Measurements from ENCODE around the gene CAPZB.

CAPZB gene

GRCh38 chr1:19439464-19440171 lies 45.7 kb downstream of the CAPZB start:
- peak overlapping the region; percentile 82 for H3K27ac Mint-ChIP-seq
- H3K4me3 Mint-ChIP-seq = no peak overlapping the region
- peaks cover 93% of the 10 kb centered on the region for H3K4me1 Mint-ChIP-seq (ENCODE audit: low read depth)
- H3K27me3 Mint-ChIP-seq = no peaks in the 10 kb centered on the region
- peaks cover 42% of the 10 kb centered on the region for H3K36me3 Mint-ChIP-seq (ENCODE audit: low read depth)
- no peaks in the 10 kb centered on the region for H3K9me3 Mint-ChIP-seq

- Mint-ChIP-seq H3K36me3 (ENCODE audit: low read depth) (peaks cover 43% of the 10 kb centered on the region), H3K9me3 (no peaks in the 10 kb centered on the region), H3K4me1 (ENCODE audit: low read depth) (peaks cover 92% of the 10 kb centered on the region), H3K27ac (peak overlapping the region; percentile 52), H3K27me3 (no peaks in the 10 kb centered on the region), H3K4me3 (no peak overlapping the region)
These were observed 46.7 kb downstream of the CAPZB start for GRCh38 chr1:19438516-19439195.

- no peaks in the 10 kb centered on the region for H3K9me3 Mint-ChIP-seq
- H3K36me3 Mint-ChIP-seq (ENCODE audit: low read depth) = peaks cover 51% of the 10 kb centered on the region
These were observed 47.4 kb downstream of the CAPZB start for GRCh38 chr1:19437891-19438294.

GRCh38 chr1:19436716-19437476 lies 48.4 kb downstream of the CAPZB start:
- peak overlapping the region; percentile 6 for H3K4me3 Mint-ChIP-seq
- H3K4me1 Mint-ChIP-seq (ENCODE audit: low read depth) = peaks cover 92% of the 10 kb centered on the region
- peaks cover 54% of the 10 kb centered on the region for H3K36me3 Mint-ChIP-seq (ENCODE audit: low read depth)
- H3K27me3 Mint-ChIP-seq = no peaks in the 10 kb centered on the region
- no peaks in the 10 kb centered on the region for H3K9me3 Mint-ChIP-seq
- H3K27ac Mint-ChIP-seq = peak overlapping the region; percentile 86

More at GRCh38 chr1:19437891-19438294, 47.4 kb downstream of the CAPZB start:
- peaks cover 96% of the 10 kb centered on the region for H3K4me1 Mint-ChIP-seq (ENCODE audit: low read depth)
- H3K4me3 Mint-ChIP-seq = no peak overlapping the region
- peak overlapping the region; percentile 49 for H3K27ac Mint-ChIP-seq
- no peaks in the 10 kb centered on the region for H3K27me3 Mint-ChIP-seq

GRCh38 chr1:19435851-19436455 lies 49.4 kb downstream of the CAPZB start:
- Mint-ChIP-seq H3K9me3 (no peaks in the 10 kb centered on the region), H3K36me3 (ENCODE audit: low read depth) (peaks cover 50% of the 10 kb centered on the region), H3K27ac (peak overlapping the region; percentile 86), H3K4me1 (ENCODE audit: low read depth) (peaks cover 89% of the 10 kb centered on the region), H3K4me3 (peak overlapping the region; percentile 47), H3K27me3 (no peaks in the 10 kb centered on the region)

GRCh38 chr1:19435181-19435580 lies 50.2 kb downstream of the CAPZB start:
- Mint-ChIP-seq H3K4me3 (peak overlapping the region; percentile 47), H3K27ac (peak overlapping the region; percentile 86), H3K9me3 (no peaks in the 10 kb centered on the region), H3K27me3 (no peaks in the 10 kb centered on the region), H3K4me1 (ENCODE audit: low read depth) (peaks cover 89% of the 10 kb centered on the region), H3K36me3 (ENCODE audit: low read depth) (peaks cover 47% of the 10 kb centered on the region)

GRCh38 chr1:19433719-19433998 lies 51.7 kb downstream of the CAPZB start:
- Mint-ChIP-seq H3K4me3 (no peak overlapping the region), H3K27me3 (no peaks in the 10 kb centered on the region), H3K27ac (no peak overlapping the region), H3K36me3 (ENCODE audit: low read depth) (peaks cover 49% of the 10 kb centered on the region), H3K9me3 (no peaks in the 10 kb centered on the region), H3K4me1 (ENCODE audit: low read depth) (peaks cover 89% of the 10 kb centered on the region)

- Mint-ChIP-seq H3K4me3 (peak overlapping the region; percentile 24), H3K9me3 (no peaks in the 10 kb centered on the region), H3K4me1 (ENCODE audit: low read depth) (peaks cover 89% of the 10 kb centered on the region), H3K27ac (peak overlapping the region; percentile 77), H3K36me3 (ENCODE audit: low read depth) (peaks cover 51% of the 10 kb centered on the region), H3K27me3 (no peaks in the 10 kb centered on the region)
These were observed 52.2 kb downstream of the CAPZB start for GRCh38 chr1:19432943-19433718.

GRCh38 chr1:19430121-19431068 lies 54.9 kb downstream of the CAPZB start:
- no peaks in the 10 kb centered on the region for H3K9me3 Mint-ChIP-seq
- peaks cover 90% of the 10 kb centered on the region for H3K4me1 Mint-ChIP-seq (ENCODE audit: low read depth)
- H3K36me3 Mint-ChIP-seq (ENCODE audit: low read depth) = peaks cover 42% of the 10 kb centered on the region
- peak overlapping the region; percentile 89 for H3K27ac Mint-ChIP-seq
- H3K27me3 Mint-ChIP-seq = no peaks in the 10 kb centered on the region
- peak overlapping the region; percentile 51 for H3K4me3 Mint-ChIP-seq

- peak overlapping the region; percentile 51 for H3K4me3 Mint-ChIP-seq
- H3K27me3 Mint-ChIP-seq = no peaks in the 10 kb centered on the region
- H3K27ac Mint-ChIP-seq = peak overlapping the region; percentile 89
These were observed 55.7 kb downstream of the CAPZB start for GRCh38 chr1:19429611-19430010.

GRCh38 chr1:19427087-19427781 lies 58.1 kb downstream of the CAPZB start:
- H3K36me3 Mint-ChIP-seq (ENCODE audit: low read depth) = peaks cover 26% of the 10 kb centered on the region
- no peak overlapping the region for H3K27ac Mint-ChIP-seq
- H3K4me3 Mint-ChIP-seq = no peak overlapping the region
- no peaks in the 10 kb centered on the region for H3K9me3 Mint-ChIP-seq
- H3K27me3 Mint-ChIP-seq = no peaks in the 10 kb centered on the region
- H3K4me1 Mint-ChIP-seq (ENCODE audit: low read depth) = peaks cover 84% of the 10 kb centered on the region

More at GRCh38 chr1:19429611-19430010, 55.7 kb downstream of the CAPZB start:
- H3K9me3 Mint-ChIP-seq = no peaks in the 10 kb centered on the region
- H3K36me3 Mint-ChIP-seq (ENCODE audit: low read depth) = peaks cover 39% of the 10 kb centered on the region
- peaks cover 90% of the 10 kb centered on the region for H3K4me1 Mint-ChIP-seq (ENCODE audit: low read depth)

- H3K27ac Mint-ChIP-seq = peak overlapping the region; percentile 79
- peaks cover 91% of the 10 kb centered on the region for H3K4me1 Mint-ChIP-seq (ENCODE audit: low read depth)
- no peaks in the 10 kb centered on the region for H3K9me3 Mint-ChIP-seq
- H3K4me3 Mint-ChIP-seq = no peak overlapping the region
- no peaks in the 10 kb centered on the region for H3K27me3 Mint-ChIP-seq
- H3K36me3 Mint-ChIP-seq (ENCODE audit: low read depth) = peaks cover 29% of the 10 kb centered on the region
These were observed 58.8 kb downstream of the CAPZB start for GRCh38 chr1:19426294-19427086.

All from stimulated activated naive CD8-positive, alpha-beta T cell treated with anti-CD3 and anti-CD28 coated beads, Interleukin-15, Interleukin-2, amounts not matched to agents 100 ng/mL and 50 ng/mL, for 24 hours (primary cell).